HG02798 (cell line): ENCODE results near the gene RING1.

Experiments
- ATAC-seq: cut with Tn5 transposase; IDR thresholded peaks from one replicate; pipeline ENCODE4 v1.9.1; 2021; ENCODE audit warnings: mild to moderate bottlenecking; ENCODE audit not compliant: unreplicated experiment, poor library complexity

Gene RING1

DNA sequence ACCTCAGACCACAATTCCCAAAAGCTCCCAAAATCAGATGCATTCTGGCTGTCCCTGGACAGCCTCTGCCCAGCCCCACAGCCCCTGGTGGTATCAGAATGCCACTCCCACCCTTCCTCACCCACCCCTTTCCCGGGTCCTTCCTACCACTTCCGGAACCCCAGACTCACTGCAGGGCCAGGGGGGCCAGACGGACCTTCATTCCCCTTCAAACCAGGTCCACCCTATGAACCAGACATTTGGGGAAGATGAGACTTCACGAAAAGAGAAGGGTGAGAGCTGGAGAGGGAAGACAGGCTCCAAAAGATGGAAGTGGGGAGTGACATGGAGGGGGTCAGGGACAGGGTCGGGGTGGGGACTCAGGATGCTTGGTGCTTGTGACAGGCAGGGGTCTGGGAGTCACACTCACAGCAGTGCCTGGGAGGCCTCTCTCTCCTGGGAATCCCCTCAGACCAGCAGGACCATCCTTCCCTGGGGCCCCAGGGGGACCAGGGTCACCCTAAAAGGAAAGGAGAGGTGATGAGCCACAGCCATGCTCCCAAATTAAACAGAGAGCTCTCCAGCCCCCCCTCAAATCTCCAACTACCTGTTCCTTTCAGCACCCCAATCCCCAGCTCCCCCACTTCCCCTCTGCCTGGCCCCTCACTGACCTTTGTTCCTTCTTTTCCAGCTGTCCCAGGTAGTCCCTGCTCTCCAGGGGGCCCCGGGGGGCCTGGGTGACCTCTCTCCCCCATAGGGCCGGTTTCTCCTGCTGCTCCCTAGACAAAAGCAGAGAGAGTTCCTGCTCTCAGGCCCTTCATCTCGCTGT lies 36.2 kb upstream of the RING1 start:
- ATAC-seq: no peak

DNA sequence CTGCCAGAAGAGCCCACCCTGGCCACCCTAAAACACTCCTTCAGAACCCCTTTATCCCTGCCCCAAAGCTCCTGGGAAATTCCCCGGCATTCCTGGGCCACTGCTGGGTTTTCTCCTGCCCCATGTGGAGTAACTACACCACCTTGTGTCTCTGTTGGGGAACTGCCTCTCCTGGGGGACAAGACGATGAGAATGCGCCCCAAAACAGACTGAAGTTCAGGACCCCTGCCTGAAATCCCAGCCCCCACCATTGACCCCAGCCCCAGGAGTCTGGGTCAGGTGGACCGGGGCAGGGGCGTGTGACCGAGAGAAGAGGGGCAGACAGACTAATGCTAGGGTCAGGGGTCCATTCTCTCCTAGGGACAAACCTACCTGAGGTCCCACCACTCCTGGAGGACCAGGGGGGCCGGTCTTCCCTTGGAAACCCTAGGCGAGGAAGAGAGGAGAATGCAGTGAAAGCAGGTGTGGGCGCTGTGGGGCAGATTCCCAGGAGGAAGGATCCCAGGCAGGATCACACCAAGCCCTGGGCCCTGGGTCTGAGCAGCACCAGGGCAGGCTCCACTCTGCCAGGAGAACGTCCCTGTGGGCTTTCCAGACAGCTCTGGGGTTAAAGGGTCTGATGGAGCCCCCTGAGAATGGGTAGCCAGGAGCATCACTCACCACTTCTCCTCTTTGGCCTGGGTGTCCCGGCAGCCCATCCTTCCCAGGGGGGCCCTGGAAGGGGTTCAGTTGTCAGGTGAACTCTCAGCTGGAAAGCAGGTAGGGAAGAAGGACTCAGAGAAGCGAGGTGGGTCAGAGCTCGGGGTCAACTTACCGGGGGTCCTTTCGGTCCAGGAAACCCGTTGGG lies 35.4 kb upstream of the RING1 start:
- ATAC-seq: no peak

- ATAC-seq: no peak
These were observed 34.6 kb upstream of the RING1 start for GRCh38 chr6:33173535-33174180.

DNA sequence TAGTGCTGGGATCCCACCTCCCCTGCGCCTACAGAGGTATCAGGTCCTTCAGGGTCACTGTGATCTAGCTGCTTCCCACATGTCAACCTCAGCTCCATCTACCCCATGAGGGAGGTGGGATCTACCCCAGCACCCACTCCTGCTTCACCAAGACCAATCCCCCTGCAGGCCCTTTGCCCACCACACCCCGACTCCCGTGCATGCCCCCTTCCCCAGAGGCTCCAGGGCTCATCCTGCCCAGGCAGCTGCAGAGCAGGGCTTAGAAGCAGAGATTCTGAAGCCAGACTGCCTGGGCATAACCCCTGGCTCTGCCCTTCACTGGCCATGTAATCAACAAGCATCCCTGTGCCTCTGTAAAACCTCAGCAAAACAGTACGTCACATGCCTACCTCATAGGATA lies 33.5 kb upstream of the RING1 start:
- ATAC-seq: no peak

GRCh38 chr6:33175436-33176069 lies 32.7 kb upstream of the RING1 start:
- ATAC-seq: no peak

- ATAC-seq: no peak
These were observed 31.4 kb upstream of the RING1 start for GRCh38 chr6:33176906-33177305.

DNA sequence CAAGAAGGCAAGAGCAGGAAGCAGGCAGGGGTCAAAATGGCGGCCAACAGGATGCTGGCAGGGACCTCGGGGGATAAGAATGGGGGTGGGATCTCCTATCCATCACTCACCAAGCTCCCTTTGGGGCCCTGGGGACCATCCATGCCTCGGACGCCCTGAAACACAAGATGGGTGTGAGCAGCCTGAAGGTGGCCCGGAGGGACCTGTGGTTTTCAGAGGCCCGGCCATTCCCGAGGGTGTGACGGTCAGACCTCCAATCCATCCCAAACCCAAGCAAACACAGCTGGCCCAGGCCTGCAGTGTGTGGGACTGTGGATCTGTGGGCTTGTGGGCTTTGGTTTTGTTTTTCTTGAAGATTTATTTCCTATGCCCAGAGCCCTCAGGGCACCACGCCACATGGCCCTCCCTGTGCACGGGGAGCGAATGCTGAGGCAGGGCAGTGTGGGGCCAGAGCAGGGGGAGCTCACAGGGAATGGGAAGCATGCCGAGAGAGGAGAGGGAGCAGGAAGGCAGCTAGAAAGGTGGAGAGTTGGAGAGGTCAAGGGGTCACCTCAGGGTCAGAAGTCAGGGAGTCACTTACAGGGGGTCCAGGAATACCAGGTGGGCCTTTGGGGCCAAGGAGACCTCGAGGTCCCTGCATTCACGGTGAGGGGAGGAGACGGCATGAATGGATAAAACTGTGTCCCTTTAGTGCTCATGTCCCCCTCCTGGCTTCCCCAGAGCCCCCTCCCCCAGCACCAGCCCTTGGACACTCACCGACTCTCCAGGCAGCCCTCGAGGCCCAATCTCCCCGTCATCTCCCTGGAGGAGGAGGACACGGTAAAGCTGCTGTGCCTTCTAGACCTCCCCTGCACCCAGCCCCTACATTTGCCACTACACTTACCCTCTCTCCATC lies 30.5 kb upstream of the RING1 start:
- ATAC-seq: no peak

DNA sequence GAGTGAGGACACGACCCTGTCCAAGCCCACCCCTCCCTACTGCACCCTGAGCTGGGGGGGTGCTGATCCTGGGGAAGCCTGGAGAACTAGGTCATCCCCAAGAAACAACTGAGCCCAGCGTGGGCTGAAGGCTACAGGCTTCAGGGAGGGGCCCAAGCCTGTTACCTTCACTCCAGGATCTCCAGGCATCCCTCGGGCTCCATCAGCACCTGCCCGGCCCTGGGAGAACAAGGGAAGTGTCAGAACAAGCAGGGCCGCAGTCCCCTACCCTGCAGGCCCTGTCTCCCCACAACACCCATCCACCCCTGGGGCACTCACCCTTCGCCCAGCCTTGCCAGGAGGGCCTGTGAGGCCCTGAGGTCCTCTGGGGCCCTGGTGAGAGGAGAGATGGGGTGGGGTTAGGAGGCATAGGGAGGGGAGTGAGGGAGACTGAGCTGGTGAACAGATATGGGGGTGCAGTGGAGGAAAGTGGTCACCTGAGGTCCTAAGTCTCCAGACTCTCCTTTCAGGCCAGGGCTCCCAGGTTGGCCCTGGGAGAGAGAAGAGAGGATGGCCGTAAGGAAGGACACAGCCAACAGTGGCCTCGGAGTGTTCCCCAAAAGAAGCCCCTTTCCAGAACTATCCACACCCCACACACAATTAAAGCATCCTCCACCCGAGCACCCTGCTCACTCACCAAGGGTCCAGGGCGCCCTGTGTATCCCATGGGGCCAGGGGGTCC lies 29.4 kb upstream of the RING1 start:
- no peak for ATAC-seq

DNA sequence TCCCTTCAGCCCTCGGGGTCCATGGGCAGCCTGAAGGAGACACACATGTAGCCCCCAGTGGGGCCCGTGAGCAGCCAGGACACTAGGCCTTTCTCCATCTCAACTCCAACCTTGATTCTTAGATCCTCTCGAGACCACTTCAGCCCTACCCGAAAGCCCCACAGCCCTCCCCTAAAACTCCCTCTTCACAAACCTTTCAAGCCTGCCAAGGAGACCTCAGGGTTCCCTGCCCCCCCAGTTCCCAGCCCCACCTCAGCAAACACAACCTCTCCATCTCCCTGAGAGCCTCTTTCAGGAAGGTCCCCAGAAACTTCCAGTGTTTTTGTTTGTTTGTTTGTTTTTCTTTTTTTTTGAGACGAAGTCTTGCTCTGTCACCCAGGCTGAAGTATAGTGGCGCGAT lies 27.2 kb upstream of the RING1 start:
- ATAC-seq: no peak

DNA sequence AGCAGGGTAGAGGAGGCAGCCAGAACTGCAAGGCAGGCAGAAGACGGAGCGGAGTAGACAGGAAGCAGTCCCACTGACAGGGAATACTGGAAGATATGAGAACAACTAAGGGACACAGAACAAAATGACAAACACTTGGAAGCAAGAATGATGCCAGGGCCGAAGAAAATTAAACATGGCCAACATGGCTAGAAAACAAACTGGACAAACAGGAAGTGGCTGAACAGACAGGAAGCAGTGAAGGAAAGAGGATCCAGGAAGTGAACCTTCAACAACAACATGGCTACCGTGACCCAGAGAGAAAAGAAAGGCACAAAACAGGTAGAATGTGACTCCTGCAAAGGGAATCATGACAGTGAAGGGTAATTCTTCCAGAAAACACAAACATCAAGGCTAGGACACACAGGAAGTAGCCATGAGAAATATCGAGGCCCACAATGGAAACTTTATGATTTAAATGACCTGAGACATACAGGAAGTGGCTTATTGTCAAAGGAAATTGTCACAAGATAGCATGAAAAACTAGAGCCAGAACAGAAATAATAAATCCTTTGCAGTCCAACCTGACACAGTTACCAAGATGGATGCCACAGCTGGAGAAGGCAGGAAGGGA lies 25.1 kb upstream of the RING1 start:
- no peak for ATAC-seq

GRCh38 chr6:33185190-33185589 lies 23.1 kb upstream of the RING1 start:
- no peak for ATAC-seq

DNA sequence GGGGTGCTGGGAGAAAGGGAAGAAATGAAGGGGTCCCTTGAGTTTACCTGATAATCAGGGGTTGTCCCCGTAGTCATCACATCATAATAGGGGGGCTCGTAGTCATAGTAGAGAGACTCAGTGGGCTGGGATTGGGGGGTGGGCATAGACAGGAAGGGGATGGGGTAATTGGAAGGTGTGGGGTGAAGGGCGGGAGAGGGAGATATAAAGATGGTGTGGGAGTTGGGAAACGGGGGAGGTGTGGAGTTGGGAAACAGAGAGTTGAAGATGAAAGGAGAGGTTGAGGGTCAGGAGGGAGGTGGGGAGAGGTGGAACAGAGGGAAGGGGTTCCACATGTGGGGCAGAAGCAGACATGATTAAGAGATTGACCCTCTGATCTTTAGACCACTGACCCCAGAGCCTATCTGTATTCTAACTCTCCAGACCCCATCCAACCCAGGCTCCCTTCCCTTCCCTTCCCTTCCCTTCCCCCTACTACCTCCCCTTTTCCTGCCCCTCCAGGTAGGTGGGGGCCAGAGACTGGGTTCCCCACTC lies 22.6 kb upstream of the RING1 start:
- ATAC-seq: no peak

- ATAC-seq: no peak
These were observed 20.5 kb upstream of the RING1 start for GRCh38 chr6:33187809-33188208.

GRCh38 chr6:33189164-33189563 lies 19.1 kb upstream of the RING1 start:
- ATAC-seq: no peak

DNA sequence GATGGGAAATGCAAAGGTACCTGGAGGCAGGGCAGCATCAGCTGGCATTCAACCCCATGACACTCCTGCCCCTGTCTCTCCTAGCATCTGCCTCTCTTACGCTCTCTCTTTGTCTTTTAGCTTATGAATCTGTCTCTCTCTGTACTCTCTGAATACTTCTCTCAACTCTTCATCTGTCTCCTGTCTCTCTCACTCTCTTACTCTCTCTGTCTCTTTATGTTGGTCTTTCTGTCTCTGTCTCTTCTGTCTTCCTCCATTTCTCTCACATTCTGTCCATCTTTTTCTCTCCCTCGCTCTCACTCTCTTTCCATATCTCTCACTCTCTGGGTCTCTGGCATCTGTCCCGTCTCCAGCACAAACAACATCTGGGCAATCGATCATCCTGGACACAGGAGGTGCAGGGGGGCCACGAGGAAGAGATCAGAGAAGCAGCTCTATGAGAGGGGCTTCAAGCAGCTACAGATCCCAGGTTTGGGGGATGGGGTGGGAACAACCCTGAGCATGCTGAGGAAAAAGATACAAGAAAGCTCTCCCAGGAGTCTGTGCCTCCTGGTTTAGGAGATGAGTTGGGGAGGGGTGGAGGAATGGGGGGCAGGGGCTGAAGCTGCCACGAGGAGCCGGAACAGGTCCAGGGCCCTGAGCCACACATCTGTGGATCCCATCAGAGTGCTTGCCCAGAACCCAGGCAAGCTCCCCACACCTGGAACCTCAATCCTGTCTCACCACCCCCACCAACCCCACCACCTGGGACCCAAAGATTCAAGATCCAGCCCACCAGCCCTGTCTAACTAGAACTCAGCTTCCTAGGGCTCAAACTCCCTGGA lies 18.5 kb upstream of the RING1 start:
- no peak for ATAC-seq

DNA sequence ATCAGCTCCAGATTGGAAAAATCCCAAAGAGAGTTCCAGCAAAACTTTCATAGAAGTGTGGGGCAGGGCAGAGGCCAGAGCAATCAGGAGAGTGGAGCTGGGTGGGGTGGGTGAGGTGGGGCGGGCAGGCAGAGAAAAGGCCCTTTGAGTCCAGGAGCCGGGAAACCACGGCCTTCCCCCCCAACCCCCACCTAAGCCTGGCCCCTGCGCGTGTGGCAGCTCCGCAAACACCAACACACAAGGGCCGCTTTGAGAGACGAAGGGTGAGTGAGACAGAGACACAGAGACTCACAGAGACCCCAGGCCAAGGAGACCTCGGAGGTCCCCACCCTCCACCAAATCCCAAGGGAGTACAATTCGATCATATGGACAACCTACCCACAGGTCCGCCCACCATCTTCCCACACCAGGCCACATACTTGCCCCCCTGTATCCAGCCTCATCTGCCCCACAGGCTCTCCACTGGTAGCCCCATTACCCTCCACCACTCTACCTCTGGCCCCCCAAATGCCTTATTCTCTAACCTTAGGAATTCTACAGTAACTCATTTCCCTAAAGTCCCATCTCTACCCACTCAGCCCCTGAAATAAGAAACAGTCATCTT lies 17.7 kb upstream of the RING1 start:
- ATAC-seq: no peak
